Mucosa of stomach (tissue), 1 donor: ENCODE data around the gene CHAD.
"Not testable (repeated sequence)": the region's sequence is repeated elsewhere in the genome, so short reads cannot be mapped to it uniquely, and the experiment has no call there.

Source experiments
- H3K27me3 ChIP-seq: one replicate; pipeline ENCODE4 v1.7.0; 2013; ENCODE audit warnings: mild to moderate bottlenecking, low read length; ENCODE audit not compliant: control insufficient read depth, insufficient read depth
- H3K36me3 ChIP-seq: one replicate; pipeline ENCODE4 v1.7.0; 2013; ENCODE audit warnings: low read length; ENCODE audit not compliant: control insufficient read depth, insufficient read depth
- H3K4me1 ChIP-seq: one replicate; pipeline ENCODE4 v1.7.0; 2013; ENCODE audit warnings: mild to moderate bottlenecking, low read length; ENCODE audit not compliant: control insufficient read depth, insufficient read depth
- H3K4me3 ChIP-seq: one replicate; pipeline ENCODE4 v1.7.0; 2013; ENCODE audit warnings: low read length
- H3K9ac ChIP-seq: one replicate; pipeline ENCODE4 v1.7.0; 2013; ENCODE audit warnings: mild to moderate bottlenecking, low read length, moderate library complexity
- H3K9me3 ChIP-seq: one replicate; pipeline ENCODE4 v1.7.0; 2013; ENCODE audit warnings: mild to moderate bottlenecking, low read length, moderate library complexity; ENCODE audit not compliant: control insufficient read depth
- donor health status: Pancreatic carcinoma.

Gene CHAD

DNA sequence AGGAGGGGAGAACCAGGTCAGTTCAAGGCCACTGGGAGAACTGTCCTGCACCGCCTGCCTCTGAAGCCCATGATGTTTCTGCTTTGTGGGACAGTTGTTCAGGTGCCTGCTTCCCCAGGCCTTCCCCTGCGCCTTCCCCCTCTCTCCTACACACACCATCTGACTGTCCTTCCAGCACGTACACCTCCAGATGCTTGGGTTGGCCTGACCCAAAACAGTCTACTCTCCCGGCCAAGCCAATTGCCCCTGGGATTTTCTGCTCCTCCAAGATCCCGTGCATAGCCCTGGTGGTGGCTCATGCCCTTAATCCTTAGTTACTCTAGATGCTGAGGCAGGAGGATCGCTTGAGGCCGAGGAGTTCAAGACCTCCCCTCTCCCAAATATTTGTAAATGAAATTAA, 9.3 kb upstream of the CHAD start:
- Histone ChIP-seq H3K4me3 (no peak overlapping the region), H3K9me3 (no peaks in the 10 kb centered on the region), H3K9ac (peak overlapping the region; percentile 66), H3K27me3 (no peaks in the 10 kb centered on the region), H3K36me3 (no peaks in the 10 kb centered on the region), H3K4me1 (peaks cover 41% of the 10 kb centered on the region)

- Histone ChIP-seq H3K9ac (peak overlapping the region; percentile 44), H3K27me3 (no peaks in the 10 kb centered on the region), H3K4me3 (no peak overlapping the region), H3K36me3 (no peaks in the 10 kb centered on the region), H3K4me1 (peaks cover 33% of the 10 kb centered on the region), H3K9me3 (no peaks in the 10 kb centered on the region)
Measured at GRCh38 chr17:50476545-50477315, 8.1 kb upstream of the CHAD start.

DNA sequence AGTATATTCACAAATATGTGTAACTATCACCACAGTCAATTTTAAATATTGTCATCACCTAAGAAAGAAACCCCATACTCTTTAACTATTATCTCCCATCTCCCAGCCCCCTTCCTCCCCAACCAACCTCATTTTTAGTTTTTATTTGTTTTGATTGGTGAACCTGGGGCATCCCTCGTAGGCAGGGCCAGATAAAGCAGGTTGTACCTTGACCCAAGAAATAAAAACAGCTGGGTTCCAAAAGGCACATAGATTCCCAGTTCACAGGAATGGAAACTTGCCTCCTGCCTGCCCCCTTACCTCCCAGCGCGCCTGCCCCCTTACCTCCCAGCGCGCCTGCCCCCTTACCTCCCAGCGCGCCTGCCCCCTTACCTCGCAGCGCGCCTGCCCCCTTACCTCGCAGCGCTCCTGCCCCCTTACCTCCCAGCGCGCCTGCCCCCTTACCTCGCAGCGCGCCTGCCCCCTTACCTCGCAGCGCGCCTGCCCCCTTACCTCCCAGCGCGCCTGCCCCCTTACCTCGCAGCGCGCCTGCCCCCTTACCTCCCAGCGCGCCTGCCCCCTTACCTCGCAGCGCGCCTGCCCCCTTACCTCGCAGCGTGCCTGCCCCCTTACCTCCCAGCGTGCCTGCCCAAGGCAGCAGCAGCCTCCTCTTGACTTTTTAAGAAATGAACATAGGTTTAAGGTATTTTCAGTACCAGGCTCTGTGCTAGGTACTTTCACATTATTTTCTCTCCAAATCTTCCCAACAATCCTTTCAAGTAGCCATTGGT, 7.3 kb upstream of the CHAD start:
- not testable (repeated sequence) for H3K36me3 ChIP-seq, H3K4me3 ChIP-seq, H3K27me3 ChIP-seq, H3K9me3 ChIP-seq
- Histone ChIP-seq H3K9ac (peak overlapping the region; percentile 44), H3K4me1 (peaks cover 33% of the 10 kb centered on the region)

GRCh38 chr17:50475362-50475761, 6.7 kb upstream of the CHAD start:
- H3K4me1 ChIP-seq, result peaks cover 33% of the 10 kb centered on the region
- H3K4me3 ChIP-seq, result no peak overlapping the region
- no peaks in the 10 kb centered on the region for H3K36me3 ChIP-seq
- no peak overlapping the region for H3K9ac ChIP-seq
- H3K9me3 ChIP-seq, result no peaks in the 10 kb centered on the region
- no peaks in the 10 kb centered on the region for H3K27me3 ChIP-seq

GRCh38 chr17:50474523-50474922, 5.8 kb upstream of the CHAD start:
- Histone ChIP-seq H3K36me3 (no peaks in the 10 kb centered on the region), H3K9me3 (no peaks in the 10 kb centered on the region), H3K4me1 (peaks cover 27% of the 10 kb centered on the region), H3K4me3 (no peak overlapping the region), H3K9ac (no peak overlapping the region), H3K27me3 (no peaks in the 10 kb centered on the region)

DNA sequence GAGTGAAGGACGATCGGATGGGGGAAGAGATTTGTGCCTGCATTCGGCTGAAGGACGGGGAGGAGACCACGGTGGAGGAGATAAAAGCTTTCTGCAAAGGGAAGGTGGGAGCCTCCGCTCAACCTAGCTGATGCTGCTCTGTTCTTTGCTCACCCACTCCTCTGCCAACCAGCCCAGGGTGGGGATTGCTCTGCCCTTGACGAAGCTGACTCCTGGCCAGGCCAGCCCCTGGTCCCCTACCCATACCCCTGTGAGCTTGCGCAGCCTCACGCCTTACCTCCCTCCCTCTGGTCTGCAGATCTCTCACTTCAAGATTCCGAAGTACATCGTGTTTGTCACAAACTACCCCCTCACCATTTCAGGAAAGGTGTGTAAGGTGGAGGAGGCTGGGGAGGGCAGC, 5.2 kb upstream of the CHAD start:
- no peak overlapping the region for H3K4me3 ChIP-seq
- no peaks in the 10 kb centered on the region for H3K9me3 ChIP-seq
- H3K4me1 ChIP-seq, result peaks cover 26% of the 10 kb centered on the region
- no peak overlapping the region for H3K9ac ChIP-seq
- H3K27me3 ChIP-seq, result no peaks in the 10 kb centered on the region
- no peaks in the 10 kb centered on the region for H3K36me3 ChIP-seq

DNA sequence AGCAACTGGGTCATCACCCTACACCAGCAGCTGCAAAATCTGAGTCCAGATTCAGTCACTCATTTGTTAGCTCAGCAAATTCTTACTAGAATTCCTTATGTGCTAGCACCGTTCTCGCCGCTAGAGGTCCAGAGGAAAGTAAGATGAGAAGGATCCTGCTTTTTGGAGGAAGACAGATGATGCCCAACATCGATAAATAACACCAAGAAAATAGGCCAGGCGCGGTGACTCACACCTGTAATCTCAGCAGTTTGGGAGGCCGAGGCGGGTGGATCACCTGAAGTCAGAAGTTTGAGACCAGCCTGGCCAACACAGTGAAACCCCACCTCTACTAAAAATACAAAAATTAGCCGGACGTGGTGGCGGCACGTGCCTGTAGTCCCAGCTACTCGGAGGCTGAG, 4.1 kb upstream of the CHAD start:
- H3K4me1 ChIP-seq, result peaks cover 22% of the 10 kb centered on the region
- not testable (repeated sequence) for H3K27me3 ChIP-seq, H3K36me3 ChIP-seq, H3K9me3 ChIP-seq, H3K9ac ChIP-seq, H3K4me3 ChIP-seq

- Histone ChIP-seq H3K4me1 (peaks cover 27% of the 10 kb centered on the region), H3K27me3 (peaks cover 13% of the 10 kb centered on the region), H3K9me3 (no peaks in the 10 kb centered on the region), H3K36me3 (no peaks in the 10 kb centered on the region), H3K9ac (no peak overlapping the region), H3K4me3 (no peak overlapping the region)
Measured at GRCh38 chr17:50472286-50472685, 3.6 kb upstream of the CHAD start.

DNA sequence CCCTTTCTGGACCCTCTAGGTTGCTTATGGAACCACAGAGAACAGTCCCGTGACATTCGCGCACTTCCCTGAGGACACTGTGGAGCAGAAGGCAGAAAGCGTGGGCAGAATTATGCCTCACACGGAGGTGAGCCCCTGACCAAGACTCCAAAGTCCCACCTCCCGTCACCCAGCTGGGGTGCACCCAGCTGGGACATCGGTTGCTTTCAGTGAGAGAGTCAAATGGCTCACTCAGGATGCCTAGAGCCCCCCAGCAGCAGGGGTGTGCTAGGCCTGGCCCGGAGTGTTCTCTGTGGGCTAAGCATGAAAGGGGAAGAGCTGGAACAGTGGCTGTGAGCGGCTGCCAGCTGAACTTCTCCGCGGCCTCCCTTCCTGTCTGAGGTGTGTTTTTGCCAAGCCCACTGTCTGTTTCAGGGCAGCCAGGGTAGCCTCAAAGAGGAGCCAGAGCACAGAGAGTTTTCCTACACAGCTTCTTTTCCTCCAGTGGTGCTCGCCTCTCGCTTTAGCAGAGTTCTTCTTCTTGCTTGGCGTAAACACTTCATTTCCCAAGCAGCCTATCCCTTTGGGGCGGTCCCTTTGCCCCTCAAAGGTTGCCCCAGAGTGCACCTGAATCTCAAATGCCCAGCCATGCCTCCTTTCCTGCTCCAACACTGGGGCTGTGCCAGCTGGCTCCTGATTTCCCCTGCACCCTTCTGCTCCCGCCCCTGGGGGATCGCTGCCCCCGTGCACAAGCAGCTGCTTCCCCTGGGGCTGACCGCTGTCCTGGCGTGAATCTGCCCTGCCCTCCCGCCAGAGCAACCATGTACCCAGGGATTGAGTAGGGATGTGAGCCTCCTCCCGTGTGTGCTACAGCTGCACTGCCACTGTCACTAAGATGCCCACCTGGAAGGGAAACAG, 2.6 kb upstream of the CHAD start:
- Histone ChIP-seq H3K36me3 (no peaks in the 10 kb centered on the region), H3K9ac (no peak overlapping the region), H3K9me3 (no peaks in the 10 kb centered on the region), H3K4me1 (peaks cover 29% of the 10 kb centered on the region), H3K27me3 (peaks cover 13% of the 10 kb centered on the region), H3K4me3 (no peak overlapping the region)

- Histone ChIP-seq H3K9ac (no peak overlapping the region), H3K27me3 (peaks cover 13% of the 10 kb centered on the region), H3K36me3 (no peaks in the 10 kb centered on the region)
Measured at GRCh38 chr17:50470426-50470825, 1.7 kb upstream of the CHAD start.

DNA sequence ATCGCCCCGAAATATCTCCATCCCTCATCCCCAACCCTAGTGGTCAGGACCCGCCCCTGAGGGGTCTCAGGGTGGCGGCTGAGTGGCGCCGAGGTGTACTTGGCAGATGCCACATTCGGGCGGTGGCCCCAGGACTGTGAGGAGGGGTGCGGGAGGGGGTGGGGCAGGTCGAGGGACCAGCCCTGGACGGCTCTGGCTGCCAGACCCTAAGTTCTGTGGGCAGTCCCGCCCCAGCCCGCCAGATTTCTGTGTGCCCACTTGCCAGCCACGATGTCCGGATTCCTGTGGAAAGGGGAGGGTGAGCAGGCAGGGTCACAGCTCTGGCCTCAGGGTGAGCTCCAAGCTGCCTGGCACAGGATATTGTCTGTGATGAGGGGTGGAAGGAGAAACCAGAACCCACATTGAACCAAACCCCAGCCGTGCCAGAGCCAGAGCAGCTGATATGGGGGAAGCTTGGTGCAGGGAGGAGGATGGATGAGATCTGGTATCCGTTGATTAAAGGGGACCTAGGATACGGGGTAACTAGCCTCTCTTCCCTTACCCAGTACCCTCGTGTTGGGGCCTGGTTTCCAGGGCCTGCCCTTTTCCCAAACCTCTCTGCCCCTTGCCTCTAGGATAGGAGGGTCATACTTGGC, 1.1 kb upstream of the CHAD start:
- Histone ChIP-seq H3K36me3 (no peaks in the 10 kb centered on the region), H3K9me3 (no peaks in the 10 kb centered on the region), H3K27me3 (peaks cover 13% of the 10 kb centered on the region), H3K9ac (no peak overlapping the region), H3K4me3 (no peak overlapping the region), H3K4me1 (peaks cover 36% of the 10 kb centered on the region)

More at GRCh38 chr17:50470426-50470825, 1.7 kb upstream of the CHAD start:
- H3K4me3 ChIP-seq, result no peak overlapping the region
- H3K4me1 ChIP-seq, result peaks cover 34% of the 10 kb centered on the region
- H3K9me3 ChIP-seq, result no peaks in the 10 kb centered on the region
